ENCODE measurements around the gene SPATC1L.

DNA sequence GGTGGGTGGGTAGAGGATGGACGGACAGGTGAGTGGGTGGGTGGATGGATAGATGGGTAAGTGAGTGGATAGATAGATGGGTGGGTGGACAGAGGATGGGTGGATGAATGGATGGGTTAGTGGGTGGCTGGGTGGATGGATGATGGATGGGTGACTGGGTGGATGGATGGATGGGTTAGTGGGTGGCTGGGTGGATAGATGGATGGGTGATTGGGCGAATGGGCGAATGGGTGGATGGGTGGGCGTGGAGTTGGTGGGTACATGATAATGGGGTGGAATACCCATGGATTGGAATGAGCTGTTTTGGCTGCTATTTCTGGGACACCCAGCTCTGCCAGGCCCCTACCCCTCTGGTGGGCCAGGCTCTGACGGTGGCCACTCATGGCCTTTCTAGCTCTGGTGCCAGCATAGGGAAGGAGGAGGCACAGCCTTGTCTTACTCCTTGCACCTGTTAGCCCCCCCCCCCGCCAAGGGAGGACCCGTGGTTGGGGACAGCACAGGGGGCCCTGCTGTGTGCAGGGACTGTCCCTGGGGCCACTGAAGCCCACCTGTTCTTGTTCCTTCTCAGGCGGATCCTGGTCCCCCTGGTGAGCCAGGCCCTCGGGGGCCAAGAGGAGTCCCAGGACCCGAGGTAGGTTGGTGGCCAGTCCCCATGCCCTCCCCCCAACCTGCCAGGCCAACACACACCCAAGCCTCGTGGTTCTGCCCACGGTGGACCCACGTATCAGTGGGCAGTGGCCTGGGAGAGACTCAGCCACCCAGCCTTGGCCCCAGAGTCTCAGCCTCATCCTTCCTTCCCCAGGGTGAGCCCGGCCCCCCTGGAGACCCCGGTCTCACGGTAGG lies 60.0 kb downstream of the SPATC1L start:
- TF ChIP-seq MAZ (IDR thresholded peaks at IDR 0.05; ENCODE audit: borderline replicate concordance, low read depth, low read length) (no peak), POLR2A (IDR thresholded peaks at IDR 0.05; ENCODE audit: low read length) (no peak)
